RWPE2 (cell line): ENCODE measurements around the gene COLEC12.

Source experiments
- ATAC-seq: fragments of 200-7000 bp; cut with Tn5 transposase; 3 replicates; pipeline ENCODE4 v1.9.1; 2021; ENCODE audit warnings: low read depth
- DNase-seq: peaks from one replicate; pipeline ENCODE4 v3.0.0-alpha.2; 2020; ENCODE audit warnings: low spot score
- H3K27ac ChIP-seq: fragments of 450-650 bp; 2 replicates; pipeline ENCODE4 v1.5.1; 2017; ENCODE audit warnings: mild to moderate bottlenecking; ENCODE audit not compliant: poor library complexity, severe bottlenecking
- H3K27me3 ChIP-seq: fragments of 250-450 bp; sonication (Bioruptor Pico); 2 replicates; pipeline ENCODE4 v1.5.1; 2021; ENCODE audit warnings: mild to moderate bottlenecking, moderate library complexity; ENCODE audit not compliant: insufficient read depth, poor library complexity, severe bottlenecking
- H3K36me3 ChIP-seq: fragments of 250-450 bp; sonication (Bioruptor Pico); 2 replicates; pipeline ENCODE4 v1.5.1; 2020; ENCODE audit warnings: low read depth, mild to moderate bottlenecking, moderate library complexity
- H3K4me1 ChIP-seq: fragments of 250-450 bp; sonication (Bioruptor Pico); 2 replicates; pipeline ENCODE4 v1.5.1; 2021; ENCODE audit warnings: mild to moderate bottlenecking, moderate library complexity; ENCODE audit not compliant: insufficient read depth, poor library complexity, severe bottlenecking
- H3K4me3 ChIP-seq: fragments of 250-450 bp; sonication (Bioruptor Pico); 2 replicates; pipeline ENCODE4 v1.5.1; 2021; ENCODE audit warnings: mild to moderate bottlenecking, moderate library complexity; ENCODE audit not compliant: severe bottlenecking
- H3K9me3 ChIP-seq: fragments of 250-450 bp; sonication (Bioruptor Pico); 2 replicates; pipeline ENCODE4 v1.5.1; 2021; ENCODE audit warnings: mild to moderate bottlenecking, moderate library complexity; ENCODE audit not compliant: severe bottlenecking
- CTCF ChIP-seq: fragments of 450-650 bp; IDR thresholded peaks from one replicate; pipeline ENCODE4 v1.5.1; 2017; ENCODE audit warnings: mild to moderate bottlenecking, moderate library complexity; ENCODE audit not compliant: poor library complexity, severe bottlenecking

Gene COLEC12

DNA sequence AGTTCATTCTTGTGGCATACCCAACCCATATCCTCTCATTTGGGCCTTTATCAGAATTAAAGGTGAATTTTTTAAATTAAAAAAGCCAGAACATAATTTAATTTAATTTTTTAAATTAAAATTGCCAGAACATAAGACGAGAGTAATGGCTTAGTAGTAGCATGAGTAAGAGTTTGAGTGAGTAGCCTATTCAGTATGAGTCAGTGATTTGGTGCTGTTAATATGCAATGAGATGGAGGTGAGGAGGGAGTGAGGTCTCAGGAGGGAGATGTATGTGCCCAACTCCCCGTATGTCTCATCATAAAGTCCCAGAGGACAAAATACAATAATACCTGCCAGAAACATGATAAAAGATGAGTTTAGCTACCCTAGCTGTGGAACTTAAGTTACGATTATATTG lies 117.4 kb downstream of the COLEC12 start:
- H3K27ac ChIP-seq, result no peak overlapping the region
- H3K27me3 ChIP-seq, result no peaks in the 10 kb centered on the region
- H3K9me3 ChIP-seq, result no peaks in the 10 kb centered on the region
- H3K4me3 ChIP-seq, result no peak overlapping the region
- H3K4me1 ChIP-seq, result no peaks in the 10 kb centered on the region
- DNase-seq (no peak), ATAC-seq (no peak)
- no peaks in the 10 kb centered on the region for H3K36me3 ChIP-seq
- no peak for TF ChIP-seq CTCF

- DNase-seq (no peak), ATAC-seq (no peak)
- H3K36me3 ChIP-seq, result no peaks in the 10 kb centered on the region
- H3K9me3 ChIP-seq, result no peaks in the 10 kb centered on the region
- no peak for TF ChIP-seq CTCF
- H3K4me1 ChIP-seq, result no peaks in the 10 kb centered on the region
- H3K4me3 ChIP-seq, result no peak overlapping the region
- no peaks in the 10 kb centered on the region for H3K27me3 ChIP-seq
- no peak overlapping the region for H3K27ac ChIP-seq
Observed at GRCh38 chr18:382423-382984, 118.0 kb downstream of the COLEC12 start.

GRCh38 chr18:379681-380330 lies 120.7 kb downstream of the COLEC12 start:
- no peaks in the 10 kb centered on the region for H3K36me3 ChIP-seq
- H3K9me3 ChIP-seq, result no peaks in the 10 kb centered on the region
- no peaks in the 10 kb centered on the region for H3K27me3 ChIP-seq
- no peak for ATAC-seq
- no peak for DNase-seq
- H3K27ac ChIP-seq, result no peak overlapping the region
- no peak for TF ChIP-seq CTCF
- H3K4me1 ChIP-seq, result no peaks in the 10 kb centered on the region
- H3K4me3 ChIP-seq, result no peak overlapping the region

- TF ChIP-seq CTCF, result no peak
- H3K27ac ChIP-seq, result no peak overlapping the region
- no peaks in the 10 kb centered on the region for H3K27me3 ChIP-seq
- H3K4me3 ChIP-seq, result no peak overlapping the region
- no peaks in the 10 kb centered on the region for H3K9me3 ChIP-seq
- no peaks in the 10 kb centered on the region for H3K4me1 ChIP-seq
- no peak for ATAC-seq
- H3K36me3 ChIP-seq, result no peaks in the 10 kb centered on the region
- DNase-seq, result no peak
Observed at GRCh38 chr18:378079-378478, 122.4 kb downstream of the COLEC12 start.

- H3K4me3 ChIP-seq, result no peak overlapping the region
- TF ChIP-seq CTCF, result no peak
- H3K27me3 ChIP-seq, result no peaks in the 10 kb centered on the region
- H3K4me1 ChIP-seq, result no peaks in the 10 kb centered on the region
- ATAC-seq (no peak), DNase-seq (no peak)
- no peak overlapping the region for H3K27ac ChIP-seq
- H3K9me3 ChIP-seq, result no peaks in the 10 kb centered on the region
- H3K36me3 ChIP-seq, result no peaks in the 10 kb centered on the region
Observed at GRCh38 chr18:377088-377487, 123.4 kb downstream of the COLEC12 start.
